GM21515 (cell line): ENCODE results near the gene CD47.
A peak's percentile ranks its signal among the peaks of the same experiment; 100 is the strongest.

Source experiments
- ATAC-seq: cut with Tn5 transposase; IDR thresholded peaks from one replicate; pipeline ENCODE4 v1.9.1; 2021; ENCODE audit not compliant: unreplicated experiment

Gene CD47

DNA sequence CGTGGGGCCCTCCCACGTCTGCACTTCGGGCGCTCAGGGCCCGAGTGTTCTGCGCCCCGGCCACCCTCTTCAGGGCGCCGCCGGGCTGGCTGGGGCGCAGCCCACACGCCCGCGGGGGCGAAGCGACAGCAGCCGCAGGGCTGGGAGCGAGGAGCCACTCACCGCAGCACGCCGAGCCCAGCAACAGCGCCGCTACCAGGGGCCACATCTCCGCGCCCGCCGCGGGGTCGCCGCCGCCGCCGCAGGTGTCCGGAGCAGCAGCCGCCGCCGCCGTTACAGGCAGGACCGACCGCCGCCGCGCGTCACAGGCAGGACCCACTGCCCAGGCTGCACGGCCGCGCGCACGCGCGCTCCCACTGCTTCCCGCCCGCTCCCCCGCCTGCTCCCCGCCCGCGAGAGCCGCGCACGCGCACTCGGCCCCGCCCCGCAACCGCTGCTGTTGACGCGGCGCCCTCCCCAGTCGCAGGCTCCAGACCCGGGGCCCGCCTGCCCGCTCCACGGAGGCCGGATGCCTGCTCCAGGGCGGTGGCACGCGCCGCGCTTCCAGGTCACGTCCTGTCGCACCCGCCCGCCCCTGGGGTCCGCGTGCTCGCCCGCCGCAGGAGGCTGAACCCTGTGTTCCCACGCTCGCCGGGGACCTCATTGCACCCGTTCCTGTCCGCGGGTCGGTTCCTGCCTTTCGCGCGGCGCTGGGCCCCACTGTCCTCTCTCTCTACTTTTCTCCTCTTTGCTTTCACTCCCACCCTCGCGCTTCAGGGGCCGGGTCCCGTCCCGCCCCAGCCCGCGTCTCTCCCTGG is at the start of gene CD47:
CD47 (minus strand) TSS at position 331 of the 797 bp plus-strand sequence; CDS start at position 208, 123 bp downstream.
- peak; percentile 70 for ATAC-seq

DNA sequence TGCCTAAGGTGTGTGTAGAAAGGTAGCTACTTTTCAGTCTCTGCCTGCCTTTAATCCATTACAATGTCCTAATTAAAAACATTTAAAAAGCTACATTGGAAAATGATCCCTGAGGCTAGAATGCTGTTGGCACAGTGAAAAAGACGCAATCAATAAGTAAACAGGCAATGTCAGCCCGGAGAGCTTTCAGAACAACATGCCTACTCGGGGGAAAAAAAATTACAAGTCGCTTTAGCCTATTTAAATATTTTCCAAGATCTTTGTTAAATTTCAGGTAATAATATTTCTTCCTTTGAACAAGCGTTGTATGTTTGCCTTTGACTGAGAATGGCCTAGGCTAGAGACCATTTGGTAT is 46.6 kb upstream of the CD47 start:
- ATAC-seq, result no peak

- ATAC-seq, result no peak
Measured at GRCh38 chr3:108136561-108137459, 46.0 kb upstream of the CD47 start.

DNA sequence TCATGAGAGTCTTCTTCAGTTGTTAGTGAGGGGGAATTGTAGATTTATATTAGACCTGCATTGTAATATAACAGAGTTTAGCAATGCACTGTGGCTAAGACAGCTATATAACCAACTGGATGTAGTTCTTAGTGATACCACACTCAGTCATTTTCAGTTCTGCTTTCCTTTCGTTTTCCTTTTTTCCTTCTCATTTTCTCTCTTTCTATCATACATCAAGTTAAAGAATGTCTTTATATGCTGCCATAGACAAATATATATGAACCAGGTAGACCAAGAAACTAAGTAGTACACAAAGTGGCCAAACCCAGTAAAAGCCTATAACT is 43.7 kb upstream of the CD47 start:
- ATAC-seq, result peak; percentile 33

DNA sequence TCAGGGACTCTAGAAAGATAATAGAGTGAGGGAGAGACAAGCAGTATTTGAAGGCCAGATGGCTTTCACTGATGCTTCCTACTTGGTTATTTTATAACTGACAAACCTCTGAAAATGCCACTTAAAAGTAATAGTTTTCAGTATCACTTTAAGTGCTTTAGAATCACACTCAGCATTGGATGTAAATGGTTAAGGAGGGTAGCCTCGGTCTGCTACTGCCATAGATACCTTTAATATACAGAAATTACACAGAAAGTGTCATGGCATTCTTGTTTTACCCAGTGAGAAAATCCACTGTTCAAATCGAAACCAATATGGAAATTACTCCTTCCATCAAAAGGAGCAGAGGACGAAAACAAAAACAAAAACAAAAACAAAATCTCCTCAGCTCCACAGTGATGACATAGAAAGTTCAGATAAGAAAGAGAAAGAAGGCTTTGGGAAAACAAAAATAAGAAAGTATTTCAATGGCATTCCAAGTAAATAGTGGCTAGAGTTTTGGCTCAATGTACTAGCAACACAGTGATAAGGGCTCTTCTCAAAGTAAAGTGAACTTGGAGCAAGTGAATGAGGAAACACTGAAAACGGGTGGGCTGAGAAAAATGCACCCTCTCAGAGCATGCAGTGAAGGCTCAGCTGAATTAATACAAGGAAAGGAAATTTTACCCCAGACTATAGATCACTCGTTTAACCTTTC is 43.2 kb upstream of the CD47 start:
- peak; percentile 40 for ATAC-seq

DNA sequence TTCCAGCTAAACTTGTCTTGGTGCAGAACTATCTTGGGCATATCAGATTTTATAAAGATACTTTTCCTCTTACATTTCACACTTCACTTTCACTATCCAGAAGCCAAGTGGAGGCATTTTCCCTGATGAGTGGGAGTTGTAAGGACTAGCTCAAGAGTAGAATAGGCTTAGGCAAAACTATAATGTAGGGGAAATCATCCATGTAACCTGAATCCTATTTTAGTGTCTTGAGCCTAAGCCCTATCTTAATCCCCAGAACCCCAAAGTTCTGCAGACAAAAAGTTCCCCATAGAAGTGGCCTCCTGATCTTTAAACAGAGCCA is 42.2 kb upstream of the CD47 start:
- no peak for ATAC-seq

DNA sequence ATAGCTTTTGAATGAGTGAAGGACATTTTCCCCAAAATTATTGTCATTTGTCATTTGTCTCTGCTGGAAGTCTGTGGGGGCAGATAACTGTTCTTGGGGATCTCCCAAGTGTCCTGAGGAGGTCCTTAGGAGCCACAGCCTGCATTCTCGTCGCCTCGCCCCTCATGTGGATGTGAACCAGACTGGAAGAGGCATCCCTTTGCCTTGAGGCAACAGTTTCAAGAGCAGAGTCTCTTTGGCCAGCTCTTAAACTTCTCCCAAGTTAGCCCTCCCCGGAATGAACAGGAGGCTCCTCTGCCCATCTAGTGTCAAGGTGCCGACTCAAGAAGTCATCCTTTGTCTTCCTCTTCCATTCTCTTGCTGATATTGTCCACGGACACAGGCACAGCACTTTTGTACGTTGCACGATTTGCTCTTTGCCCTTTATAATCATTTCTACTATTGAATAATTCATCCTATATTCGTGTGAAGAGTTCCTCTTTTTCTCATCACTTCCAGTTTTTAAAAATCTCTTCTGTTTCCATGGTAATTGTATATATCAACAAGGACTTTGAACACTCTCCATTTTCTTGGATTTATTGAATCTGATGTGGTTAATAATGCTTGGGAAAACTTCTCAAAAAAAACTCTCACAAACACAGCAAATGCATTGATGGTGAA is 40.8 kb upstream of the CD47 start:
- ATAC-seq, result no peak

GRCh38 chr3:108130701-108131474 is 40.1 kb upstream of the CD47 start:
- no peak for ATAC-seq

- no peak for ATAC-seq
Measured at GRCh38 chr3:108130236-108130635, 39.4 kb upstream of the CD47 start.

DNA sequence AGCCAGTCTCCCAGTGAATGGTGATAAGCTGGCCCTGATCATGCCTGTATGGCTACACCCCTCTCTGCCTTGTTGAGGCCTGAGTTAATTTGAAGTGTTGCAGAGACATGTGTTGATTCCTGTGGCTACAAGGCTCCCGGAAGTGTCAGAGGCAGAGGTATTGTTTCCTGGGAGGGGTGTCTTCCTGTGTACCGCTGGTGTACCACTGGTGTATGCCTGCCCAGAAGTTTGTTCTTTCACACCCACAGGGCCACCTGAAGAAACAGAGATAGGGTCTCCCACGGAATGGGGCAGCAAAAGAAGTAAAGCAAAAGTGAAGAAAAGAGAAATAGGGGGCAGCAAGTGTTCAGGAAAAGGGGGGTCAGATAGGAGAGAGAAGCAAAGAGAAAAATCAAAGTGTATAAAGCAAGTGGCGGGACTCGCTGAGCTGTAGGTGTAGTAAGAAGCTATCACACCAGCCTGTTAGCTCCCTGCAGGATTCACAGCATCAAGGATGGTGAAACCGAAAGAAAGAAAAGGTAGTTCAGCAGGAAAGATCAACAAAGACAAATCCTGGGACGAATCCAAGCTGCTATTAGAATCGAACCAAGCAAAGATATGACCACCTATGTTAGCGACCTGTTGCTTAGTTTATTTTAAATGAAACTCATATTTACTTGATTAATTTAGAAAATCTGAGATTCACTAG is 36.6 kb upstream of the CD47 start:
- no peak for ATAC-seq

DNA sequence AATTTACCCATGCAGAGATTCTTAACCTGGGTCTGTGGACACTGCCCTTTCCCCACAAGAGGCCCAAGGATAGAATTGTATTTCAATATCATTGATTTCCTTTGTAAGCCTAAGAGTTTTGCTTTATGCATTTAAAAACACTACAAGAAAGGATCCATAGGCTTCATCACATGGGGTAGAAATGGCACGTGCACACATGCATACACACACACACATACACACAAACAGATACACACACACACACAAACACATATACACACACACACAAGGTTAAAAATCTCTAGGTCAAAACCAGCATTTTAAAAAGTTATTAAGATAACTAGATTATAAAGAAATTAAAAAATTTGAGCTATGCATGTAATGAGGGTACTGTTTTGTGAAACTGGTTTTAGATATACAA is 35.5 kb upstream of the CD47 start:
- ATAC-seq, result no peak

GRCh38 chr3:108125550-108126071 is 34.8 kb upstream of the CD47 start:
- peak; percentile 57 for ATAC-seq

- ATAC-seq, result no peak
Measured at GRCh38 chr3:108125153-108125543, 34.3 kb upstream of the CD47 start.

GRCh38 chr3:108124337-108125152 is 33.7 kb upstream of the CD47 start:
- ATAC-seq, result peak; percentile 86

DNA sequence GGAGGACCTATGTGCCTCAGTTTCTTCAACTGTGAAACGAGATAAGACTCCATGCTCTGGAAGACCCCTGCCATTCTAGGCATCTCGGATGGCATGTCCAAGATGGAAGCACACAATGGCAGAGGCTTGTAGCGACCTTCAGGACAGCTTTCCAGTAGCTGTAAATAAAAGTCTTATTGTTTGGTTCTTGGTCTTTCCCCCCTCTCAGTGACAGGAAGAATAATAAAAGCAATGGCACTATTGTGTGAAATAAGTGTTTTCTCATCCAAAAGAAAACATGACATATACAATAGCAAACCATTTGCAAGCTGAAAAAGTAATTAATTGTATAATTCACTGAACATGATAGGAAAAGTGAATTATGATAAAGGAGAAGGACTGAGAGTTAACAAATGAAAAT is 32.5 kb upstream of the CD47 start:
- ATAC-seq, result no peak

- ATAC-seq, result no peak
Measured at GRCh38 chr3:108122276-108122675, 31.4 kb upstream of the CD47 start.

- no peak for ATAC-seq
Measured at GRCh38 chr3:108119398-108120104, 28.7 kb upstream of the CD47 start.

DNA sequence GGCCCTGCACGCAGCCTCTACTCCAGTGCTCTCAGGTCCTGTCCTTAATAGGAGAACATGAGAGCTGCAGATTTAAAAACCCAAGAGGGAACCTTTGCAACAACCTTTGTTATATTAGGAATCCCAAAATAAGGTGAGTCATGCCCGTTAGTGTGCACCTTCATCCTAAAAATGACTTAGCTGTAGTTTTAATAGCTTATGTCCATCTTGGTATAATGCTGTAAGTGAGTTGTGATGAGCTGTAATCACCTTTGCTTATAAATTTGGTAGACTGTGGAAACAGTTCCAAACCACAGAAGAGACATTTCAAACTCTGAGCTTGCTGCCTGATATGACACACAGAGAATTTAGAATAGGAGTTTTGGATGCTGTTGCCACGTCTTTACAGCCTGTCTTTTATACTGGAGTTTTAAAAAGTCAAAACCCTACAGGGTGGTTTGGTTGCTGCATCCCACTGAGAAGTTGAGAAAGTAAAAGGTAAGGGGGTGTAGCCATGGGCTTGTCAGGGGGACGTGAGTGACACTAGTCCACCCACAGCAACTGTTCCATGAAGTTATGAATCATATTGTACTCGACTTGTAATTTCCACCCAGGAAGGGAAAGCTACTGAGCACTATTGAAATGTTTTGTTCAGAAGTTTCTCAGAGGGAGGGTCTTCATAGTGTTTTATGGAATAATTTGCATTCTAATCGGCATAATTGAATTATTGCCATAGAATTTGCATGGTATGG is 27.4 kb upstream of the CD47 start:
- ATAC-seq, result no peak
